22Rv1 (cell line): ENCODE data around the gene PLEKHM3.

Source experiments
- ZFX ChIP-seq: fragments of 450-650 bp; IDR thresholded peaks from 2 replicates; pipeline ENCODE4 v1.6.1; 2017; ENCODE audit warnings: antibody characterized with exemption, borderline replicate concordance
- TF ChIP-seq, protein P1 (sequence below): fragments of 450-650 bp; IDR thresholded peaks from 2 replicates; pipeline ENCODE4 v1.5.1; 2017; ENCODE audit warnings: mild to moderate bottlenecking

DNA sequence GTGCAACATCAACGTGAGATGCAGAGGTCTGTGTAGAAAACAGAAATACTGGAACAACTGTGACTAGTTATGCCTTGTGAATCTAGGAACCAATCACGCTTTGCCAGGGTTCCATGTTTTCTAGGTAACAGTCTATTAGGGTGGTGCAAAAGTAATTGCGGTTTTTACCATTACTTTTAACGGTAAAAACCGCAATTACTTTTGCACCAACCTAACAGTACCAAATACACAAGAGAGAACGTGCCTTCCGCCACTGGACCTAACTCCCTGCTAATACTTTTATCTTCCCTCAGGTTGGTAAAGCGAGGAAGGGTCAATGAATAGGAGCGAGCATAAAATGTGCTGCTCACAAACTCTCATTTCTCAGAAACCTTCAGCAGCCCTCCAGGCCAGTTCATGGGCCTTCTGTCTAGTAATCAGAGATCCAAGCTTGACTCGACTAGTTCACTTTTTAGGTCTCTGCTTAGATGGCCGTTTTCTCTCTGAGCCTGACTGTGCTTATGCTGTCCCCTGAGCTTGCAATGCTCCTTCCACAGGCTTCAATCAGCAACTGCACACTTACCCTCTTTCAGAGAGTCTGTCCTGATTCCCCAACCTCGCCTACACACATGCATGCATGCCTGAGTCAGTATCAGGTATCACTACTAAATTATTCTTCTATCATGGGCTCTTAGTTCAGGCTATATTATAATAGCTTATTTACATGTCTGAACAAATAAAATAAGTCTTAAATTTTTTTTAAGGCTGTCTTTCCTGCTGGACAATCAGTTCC lies 47.0 kb downstream of the PLEKHM3 start:
- TF ChIP-seq, protein P1, sequence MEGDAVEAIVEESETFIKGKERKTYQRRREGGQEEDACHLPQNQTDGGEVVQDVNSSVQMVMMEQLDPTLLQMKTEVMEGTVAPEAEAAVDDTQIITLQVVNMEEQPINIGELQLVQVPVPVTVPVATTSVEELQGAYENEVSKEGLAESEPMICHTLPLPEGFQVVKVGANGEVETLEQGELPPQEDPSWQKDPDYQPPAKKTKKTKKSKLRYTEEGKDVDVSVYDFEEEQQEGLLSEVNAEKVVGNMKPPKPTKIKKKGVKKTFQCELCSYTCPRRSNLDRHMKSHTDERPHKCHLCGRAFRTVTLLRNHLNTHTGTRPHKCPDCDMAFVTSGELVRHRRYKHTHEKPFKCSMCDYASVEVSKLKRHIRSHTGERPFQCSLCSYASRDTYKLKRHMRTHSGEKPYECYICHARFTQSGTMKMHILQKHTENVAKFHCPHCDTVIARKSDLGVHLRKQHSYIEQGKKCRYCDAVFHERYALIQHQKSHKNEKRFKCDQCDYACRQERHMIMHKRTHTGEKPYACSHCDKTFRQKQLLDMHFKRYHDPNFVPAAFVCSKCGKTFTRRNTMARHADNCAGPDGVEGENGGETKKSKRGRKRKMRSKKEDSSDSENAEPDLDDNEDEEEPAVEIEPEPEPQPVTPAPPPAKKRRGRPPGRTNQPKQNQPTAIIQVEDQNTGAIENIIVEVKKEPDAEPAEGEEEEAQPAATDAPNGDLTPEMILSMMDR = no peak
- no peak for TF ChIP-seq ZFX
